Neural cell (in vitro differentiated cells): Measurements from ENCODE around the gene GLT6D1. TPM values are rescaled to one million over a fixed set of nuclear protein-coding genes. Genes with fewer than 3 reads are reported as not detected.

ENCODE experiments used
- H2AFZ ChIP-seq: fragments of 200-600, 300-800 bp; sonication (generic), shearing (Covaris generic); 2 replicates; pipeline ENCODE4 v1.6.0; 2014; ENCODE audit warnings: low read depth, mild to moderate bottlenecking, antibody characterized with exemption, low read length, moderate library complexity
- H3F3A ChIP-seq: fragments of 200-600 bp; shearing (Covaris generic); 2 replicates; pipeline ENCODE4 v1.6.1; 2016; ENCODE audit warnings: mild to moderate bottlenecking, moderate library complexity, mixed read lengths, antibody characterized with exemption, low read length; ENCODE audit not compliant: insufficient read depth, poor library complexity, severe bottlenecking
- H3K27ac ChIP-seq: fragments of 200-600, 300-800 bp; sonication (generic), shearing (Covaris generic); 2 replicates; pipeline ENCODE4 v1.5.1; 2014; ENCODE audit warnings: mild to moderate bottlenecking, low read length, moderate library complexity
- H3K27me3 ChIP-seq: fragments of 300-800, 200-600 bp; sonication (generic), shearing (Covaris generic); 2 replicates; pipeline ENCODE4 v1.6.0; 2014; ENCODE audit warnings: mild to moderate bottlenecking, low read depth, low read length, moderate library complexity; ENCODE audit not compliant: insufficient read depth
- H3K36me3 ChIP-seq: fragments of 300-800, 200-600 bp; sonication (generic), shearing (Covaris generic); 2 replicates; pipeline ENCODE4 v1.5.1; 2014; ENCODE audit warnings: mild to moderate bottlenecking, antibody characterized with exemption, low read length, moderate library complexity; ENCODE audit not compliant: insufficient read depth
- H3K4me2 ChIP-seq: fragments of 300-800, 200-600 bp; sonication (generic), shearing (Covaris generic); 2 replicates; pipeline ENCODE4 v1.6.0; 2014; ENCODE audit warnings: mild to moderate bottlenecking, low read length
- H3K4me3 ChIP-seq: fragments of 300-800, 200-600 bp; sonication (generic), shearing (Covaris generic); 2 replicates; pipeline ENCODE4 v1.5.1; 2014; ENCODE audit warnings: mild to moderate bottlenecking, low read length, moderate library complexity
- H3K79me2 ChIP-seq: fragments of 200-600 bp; shearing (Covaris generic); replicated peaks from 2 replicates; pipeline ENCODE4 v1.6.0; 2014; ENCODE audit warnings: mild to moderate bottlenecking, low read length, moderate library complexity; ENCODE audit not compliant: insufficient read depth
- H3K9ac ChIP-seq: fragments of 300-800, 200-600 bp; sonication (generic), shearing (Covaris generic); 2 replicates; pipeline ENCODE4 v1.6.1; 2016; ENCODE audit warnings: mild to moderate bottlenecking, low read length, mixed read lengths
- H3K9me2 ChIP-seq: fragments of 200-600 bp; shearing (Covaris generic); 2 replicates; pipeline ENCODE4 v1.6.1; 2016; ENCODE audit warnings: mild to moderate bottlenecking, low read length, mixed read lengths; ENCODE audit not compliant: insufficient read depth
- H3K9me3 ChIP-seq: fragments of 200-600, 300-800 bp; sonication (generic), shearing (Covaris generic); 2 replicates; pipeline ENCODE4 v1.6.1; 2016; ENCODE audit warnings: mild to moderate bottlenecking, mixed run types, low read length, moderate library complexity, mixed read lengths
- H4K20me1 ChIP-seq: fragments of 200-600 bp; shearing (Covaris generic); 2 replicates; pipeline ENCODE4 v1.6.1; 2016; ENCODE audit warnings: mild to moderate bottlenecking, mixed run types; ENCODE audit not compliant: insufficient read depth
- CTCF ChIP-seq: fragments of 450-650 bp; IDR thresholded peaks from 2 replicates; pipeline ENCODE4 v1.5.1; 2014; ENCODE audit warnings: antibody characterized with exemption, mild to moderate bottlenecking, moderate library complexity; ENCODE audit not compliant: poor library complexity, severe bottlenecking
- EP300 ChIP-seq: fragments of 450-650 bp; conservative IDR thresholded peaks from 2 replicates; pipeline ENCODE4 v1.6.1; 2014; ENCODE audit warnings: antibody characterized with exemption, mild to moderate bottlenecking, moderate library complexity; ENCODE audit not compliant: poor library complexity, severe bottlenecking
- EZH2 ChIP-seq: fragments of 200-600, 300-800 bp; shearing (Covaris generic), sonication (generic); IDR thresholded peaks from 2 replicates; pipeline ENCODE4 v1.6.1; 2014; ENCODE audit warnings: antibody characterized with exemption, low read length, borderline replicate concordance, mild to moderate bottlenecking; ENCODE audit not compliant: insufficient read depth, poor library complexity, severe bottlenecking
- MXI1 ChIP-seq: fragments of 450-650 bp; conservative IDR thresholded peaks from 2 replicates; pipeline ENCODE4 v1.6.1; 2014; ENCODE audit warnings: antibody characterized with exemption, mild to moderate bottlenecking; ENCODE audit not compliant: poor library complexity, severe bottlenecking
- POLR2AphosphoS5 ChIP-seq: IDR thresholded peaks from 2 replicates; pipeline ENCODE4 v1.6.1; 2012
- RAD21 ChIP-seq: fragments of 450-650 bp; conservative IDR thresholded peaks from 2 replicates; pipeline ENCODE4 v1.6.1; 2014; ENCODE audit warnings: antibody characterized with exemption, mild to moderate bottlenecking, moderate library complexity
- REST ChIP-seq: IDR thresholded peaks from 2 replicates; pipeline ENCODE4 v1.6.1; 2012; ENCODE audit warnings: borderline replicate concordance
- SMC3 ChIP-seq: fragments of 450-650 bp; conservative IDR thresholded peaks from 2 replicates; pipeline ENCODE4 v1.6.1; 2014; ENCODE audit warnings: antibody characterized with exemption, mild to moderate bottlenecking, moderate library complexity; ENCODE audit not compliant: poor library complexity
- TAF1 ChIP-seq: IDR thresholded peaks from 2 replicates; pipeline ENCODE4 v1.6.1; 2012; ENCODE audit warnings: low read depth
- polyA plus RNA-seq: library from polyadenylated mRNA; depleted of rRNA; stranded (reverse); fragments of >200 nt; gene quantifications from 2 replicates; pipeline ENCODE4 v1.2.3, GENCODE V29; 2014

The GLT6D1 gene
- polyA plus RNA-seq, 1 donor from 2014 or later = not detected

- no peaks in the 10 kb centered on the region for H3K36me3 ChIP-seq
- no peak overlapping the region for H2AFZ ChIP-seq
- no peaks in the 10 kb centered on the region for H4K20me1 ChIP-seq
- H3K4me2 ChIP-seq = no peak overlapping the region
- no peaks in the 10 kb centered on the region for H3K79me2 ChIP-seq
- H3K9ac ChIP-seq = no peak overlapping the region
- TF ChIP-seq EZH2 = no peak
- no peak for TF ChIP-seq TAF1
- no peak for TF ChIP-seq RAD21
- TF ChIP-seq SMC3 = no peak
- no peak for TF ChIP-seq REST
- TF ChIP-seq CTCF = no peak
- no peak for TF ChIP-seq POLR2AphosphoS5
- no peak for TF ChIP-seq EP300
- TF ChIP-seq MXI1 = no peak
- no peaks in the 10 kb centered on the region for H3K9me2 ChIP-seq
- H3K9me3 ChIP-seq = no peaks in the 10 kb centered on the region
- peaks cover 1% of the 10 kb centered on the region for H3K27me3 ChIP-seq
- H3K27ac ChIP-seq = no peak overlapping the region
- no peaks in the 10 kb centered on the region for H3F3A ChIP-seq
- no peak overlapping the region for H3K4me3 ChIP-seq
These were observed 65.0 kb downstream of the GLT6D1 start for GRCh38 chr9:135574331-135574730.

Other genes with a start within 250 kb of the GLT6D1 start
- 20.1 and 30.1 TPM in 2 replicates for gene PPP1R26, start 159.8 kb downstream of the GLT6D1 start, polyA plus RNA-seq
- 20.1 and 23.6 TPM in 2 replicates for gene MRPS2, start 138.9 kb downstream of the GLT6D1 start, polyA plus RNA-seq
- not detected in 2 replicates for gene LCN1, start 118.1 kb downstream of the GLT6D1 start, polyA plus RNA-seq
- not detected in 2 replicates for gene OBP2A, start 93.4 kb downstream of the GLT6D1 start, polyA plus RNA-seq
- gene PAEP, start 77.8 kb downstream of the GLT6D1 start, polyA plus RNA-seq = not detected in 2 replicates
- gene LCN9, start 23.8 kb upstream of the GLT6D1 start, polyA plus RNA-seq = 2.5 and 6.5 TPM in 2 replicates
- not detected in 2 replicates for gene SOHLH1, start 59.9 kb upstream of the GLT6D1 start, polyA plus RNA-seq
- gene KCNT1, start 62.6 kb upstream of the GLT6D1 start, polyA plus RNA-seq = 0.67 and 0.74 TPM in 2 replicates